Stimulated activated CD8-positive, alpha-beta memory T cell treated with anti-CD3 and anti-CD28 coated beads, Interleukin-12 subunit alpha, Interleukin-12 subunit beta, amount 100 ng/mL, for 4 hours (primary cell): Measurements from ENCODE around the gene FAM72C.
"Not testable (repeated sequence)": the region's sequence is repeated elsewhere in the genome, so short reads cannot be mapped to it uniquely, and the experiment has no call there.

Experiments
- DNase-seq: peaks from one replicate; pipeline ENCODE4 v3.0.0-alpha.2; 2020; ENCODE audit warnings: low read depth

The FAM72C gene

GRCh38 chr1:143971924-143972700, at the start of gene FAM72C:
Gene FAM72C (minus strand): TSS chr1:143971986. CDS start chr1:143971141, 845 bp downstream.
- not testable (repeated sequence) for DNase-seq

DNA sequence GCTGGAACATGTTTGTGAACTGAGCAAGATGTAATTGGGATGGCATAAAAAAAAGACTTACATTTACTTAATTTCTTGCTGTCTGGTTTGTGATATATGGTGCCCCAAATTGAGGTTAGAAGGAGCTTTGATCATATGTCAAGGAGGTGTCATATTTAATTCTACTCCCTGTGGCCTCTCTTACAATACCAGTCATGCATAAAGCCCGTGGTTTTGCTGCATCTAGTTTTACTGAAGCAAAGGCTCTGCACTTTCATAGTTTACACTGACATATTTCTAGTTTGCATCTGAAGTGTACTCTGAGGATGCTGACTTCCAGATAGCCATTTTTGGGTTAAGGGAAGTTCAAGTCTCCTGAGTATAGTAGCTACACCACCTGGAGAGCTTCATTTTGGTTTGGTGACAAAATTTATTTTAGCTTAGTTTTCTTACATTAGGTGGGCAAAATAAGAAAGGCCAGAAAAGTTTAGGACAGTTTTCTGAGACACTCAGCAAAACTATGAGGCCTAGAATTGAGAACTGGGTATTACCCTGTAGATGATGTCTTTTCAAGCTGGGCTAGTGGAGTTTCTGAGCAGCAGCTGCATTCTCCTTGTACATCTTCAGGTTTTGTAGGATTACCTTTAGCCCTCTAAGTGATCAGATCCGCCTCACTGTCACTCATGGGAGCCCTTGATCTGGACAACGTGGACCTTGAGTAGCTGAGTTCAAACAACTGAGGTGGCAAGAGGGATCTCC, 48.4 kb upstream of the FAM72C start:
- DNase-seq, result not testable (repeated sequence)

DNA sequence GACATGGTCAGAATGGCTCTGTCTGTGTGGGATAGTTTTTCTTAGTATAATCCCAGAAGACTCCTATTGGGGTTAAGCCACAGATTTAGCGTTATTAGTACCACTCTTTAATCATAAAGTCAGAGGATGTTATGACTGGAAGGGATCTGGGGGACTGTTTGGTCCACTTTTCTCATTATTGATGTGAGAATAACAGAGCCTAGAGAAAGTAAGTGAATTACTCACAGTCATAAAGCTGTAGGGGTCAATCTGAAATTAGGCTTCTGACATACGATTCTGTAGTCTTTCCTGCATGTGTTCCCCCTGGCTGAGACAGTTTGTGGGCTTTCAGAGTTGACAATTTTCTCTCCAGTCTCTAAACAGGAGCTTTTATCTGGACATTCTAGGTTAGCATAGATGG, 47.3 kb upstream of the FAM72C start:
- DNase-seq, result not testable (repeated sequence)

GRCh38 chr1:144015180-144015966, 43.6 kb upstream of the FAM72C start:
- not testable (repeated sequence) for DNase-seq

DNA sequence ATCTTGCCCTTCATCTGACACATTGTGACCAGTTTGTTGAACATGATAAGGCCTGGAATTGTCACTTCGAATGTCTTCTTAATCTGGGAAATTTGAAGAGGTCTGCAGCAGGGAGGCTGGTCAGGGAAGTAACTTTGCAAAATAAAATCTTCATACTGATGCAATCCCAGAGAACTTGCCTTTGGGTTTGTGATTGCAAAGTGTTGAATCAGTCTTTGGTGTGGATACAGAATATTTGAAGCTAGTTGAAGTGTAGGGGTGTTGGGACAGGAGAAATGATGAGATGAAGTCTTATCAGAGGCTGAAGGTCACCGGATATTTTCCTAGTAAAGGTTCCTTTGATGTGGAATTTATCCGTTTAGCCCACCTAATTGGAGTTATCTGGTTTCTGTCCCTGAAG, 42.7 kb upstream of the FAM72C start:
- DNase-seq, result not testable (repeated sequence)

- not testable (repeated sequence) for DNase-seq
These were observed 42.3 kb upstream of the FAM72C start for GRCh38 chr1:144014121-144014520.

GRCh38 chr1:144012168-144012733, 40.5 kb upstream of the FAM72C start:
- not testable (repeated sequence) for DNase-seq

- DNase-seq, result not testable (repeated sequence)
These were observed 37.6 kb upstream of the FAM72C start for GRCh38 chr1:144009410-144009809.

- not testable (repeated sequence) for DNase-seq
These were observed 32.5 kb upstream of the FAM72C start for GRCh38 chr1:144004259-144004658.

DNA sequence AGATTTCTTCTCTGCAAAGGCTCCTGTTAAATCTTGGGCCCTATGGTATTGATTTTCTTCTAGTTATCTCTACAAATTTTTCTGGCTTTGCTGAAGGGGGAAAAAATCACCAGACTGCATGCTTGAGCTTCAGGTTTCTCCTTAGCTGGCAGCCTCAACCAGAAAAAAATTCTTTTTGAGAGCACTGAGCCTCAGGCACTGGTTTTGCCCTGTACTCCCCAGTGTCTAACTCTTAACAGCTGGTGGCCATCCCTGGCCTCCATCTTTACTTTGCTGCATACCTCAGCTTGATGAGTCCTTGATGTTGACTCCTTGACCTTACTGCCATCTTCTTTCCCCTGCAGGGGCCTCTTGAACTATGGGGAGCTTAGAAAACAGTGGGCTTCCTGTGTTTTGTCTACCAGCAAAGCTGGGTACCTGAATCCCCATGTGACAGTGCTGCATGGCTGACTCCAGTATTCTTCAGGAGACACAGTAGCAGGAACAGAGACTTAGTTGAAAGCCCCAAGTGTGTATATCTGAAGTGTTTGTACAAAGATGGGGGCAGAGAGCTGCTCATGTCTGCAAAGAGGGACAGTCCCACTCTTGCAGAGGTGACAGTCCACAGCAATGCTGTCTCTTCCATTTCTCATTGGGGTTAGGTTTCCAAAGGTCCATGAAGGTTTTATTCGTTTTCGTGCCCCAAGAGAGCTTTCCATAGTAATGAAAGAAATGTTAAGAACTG, 31.7 kb upstream of the FAM72C start:
- DNase-seq, result not testable (repeated sequence)

- not testable (repeated sequence) for DNase-seq
These were observed 30.5 kb upstream of the FAM72C start for GRCh38 chr1:144002141-144002881.

DNA sequence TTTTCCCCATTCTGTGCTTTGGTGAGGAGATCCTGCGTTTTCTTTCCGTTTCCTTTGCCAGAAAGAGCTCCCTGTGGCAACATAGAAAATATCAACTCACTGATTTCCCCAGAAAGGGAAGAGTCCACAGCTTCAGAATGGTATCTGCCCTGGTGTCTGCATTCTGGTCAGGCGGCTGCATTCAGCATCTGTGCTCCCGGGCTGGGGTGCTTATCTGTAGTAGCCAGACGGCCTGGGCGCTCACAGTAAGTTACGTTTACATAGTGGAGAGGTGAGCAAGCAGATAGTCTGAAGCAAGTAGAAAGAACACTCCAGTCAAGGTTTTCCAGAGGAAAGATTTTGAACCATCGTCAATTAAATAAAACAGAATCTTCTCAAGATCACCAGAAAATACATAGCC, 29.3 kb upstream of the FAM72C start:
- not testable (repeated sequence) for DNase-seq

- not testable (repeated sequence) for DNase-seq
These were observed 24.2 kb upstream of the FAM72C start for GRCh38 chr1:143996020-143996419.

DNA sequence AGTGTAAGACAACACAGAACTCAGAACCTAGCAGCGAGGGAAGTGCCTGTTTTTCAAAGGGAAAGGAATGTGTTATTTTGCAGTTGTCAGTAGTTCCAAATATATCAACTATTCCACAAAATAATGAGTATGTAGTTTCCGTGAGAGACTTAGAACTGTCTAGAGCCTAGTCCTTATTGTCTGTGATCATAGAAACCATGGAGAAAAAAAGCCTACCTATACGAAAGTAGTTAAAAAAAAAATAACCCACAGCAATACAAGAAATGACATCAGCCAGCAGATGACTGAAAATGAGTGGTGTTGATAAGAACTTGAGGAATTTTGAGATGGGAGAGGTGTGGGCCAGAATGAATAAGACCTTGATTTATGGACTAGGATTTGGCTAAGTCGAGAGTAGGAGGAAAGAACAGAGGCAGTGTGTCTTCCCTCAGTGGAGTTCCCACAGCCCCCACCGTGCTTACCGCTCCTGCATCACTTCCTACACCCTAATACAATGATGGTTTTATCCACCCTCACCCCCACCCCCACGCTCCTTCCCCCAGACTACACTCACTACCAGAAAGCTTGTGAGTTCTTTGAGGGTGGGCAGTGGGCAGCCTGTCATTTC, 21.6 kb upstream of the FAM72C start:
- DNase-seq, result not testable (repeated sequence)

DNA sequence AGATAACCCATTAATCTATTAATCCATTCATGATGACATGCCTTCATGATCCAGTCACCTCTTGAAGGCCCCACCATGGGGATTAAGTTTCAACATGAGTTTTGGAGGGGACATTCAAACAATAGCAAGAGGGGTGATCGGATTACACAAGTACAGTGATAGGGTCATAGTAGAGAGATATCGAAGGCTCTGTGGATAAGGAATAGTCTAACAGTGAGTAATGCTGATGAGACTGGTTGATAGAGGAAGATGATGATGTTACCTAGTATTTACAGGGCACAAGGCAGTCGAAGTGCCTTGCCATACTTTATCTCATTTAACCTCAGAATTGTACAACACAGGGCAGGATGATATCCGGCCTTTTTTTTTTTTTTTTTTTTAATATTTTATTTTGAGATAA, 18.9 kb upstream of the FAM72C start:
- not testable (repeated sequence) for DNase-seq

DNA sequence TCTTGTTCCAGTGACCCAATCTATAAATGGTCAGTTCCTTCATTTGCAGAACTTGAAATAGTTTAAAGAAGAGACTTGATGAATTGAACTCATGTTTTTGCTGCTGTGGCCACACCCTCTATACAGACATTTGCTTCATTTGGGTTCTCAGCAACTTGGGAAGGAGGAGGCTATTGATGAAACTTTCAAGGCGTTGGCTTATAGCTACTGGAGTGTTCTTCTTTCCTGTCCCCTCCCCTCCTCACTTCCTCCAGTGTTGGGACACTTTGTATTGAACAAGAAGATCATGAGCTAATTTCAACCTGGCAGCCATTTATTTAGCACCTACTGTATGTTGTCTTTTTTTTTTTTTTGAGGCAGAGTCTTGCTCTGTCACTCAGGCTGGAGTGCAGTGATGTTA, 17.9 kb upstream of the FAM72C start:
- DNase-seq, result not testable (repeated sequence)

DNA sequence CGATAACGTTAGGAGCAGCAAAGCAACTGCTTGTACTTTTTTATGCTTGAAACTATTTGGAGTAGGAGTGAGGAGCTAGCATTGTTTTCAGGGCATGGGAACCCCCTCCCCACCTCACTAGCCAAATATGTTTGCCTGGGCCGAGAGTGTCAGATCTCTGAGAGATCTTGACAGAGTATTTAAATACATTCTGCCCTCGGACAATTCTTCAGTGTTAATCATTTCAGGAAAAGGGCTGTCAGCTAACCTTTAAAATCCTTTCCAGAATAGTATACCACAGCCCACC, 17.6 kb upstream of the FAM72C start:
- not testable (repeated sequence) for DNase-seq

GRCh38 chr1:143988602-143989426, 17.0 kb upstream of the FAM72C start:
- DNase-seq, result not testable (repeated sequence)

- DNase-seq, result not testable (repeated sequence)
These were observed 16.1 kb upstream of the FAM72C start for GRCh38 chr1:143987868-143988267.
